NCI-H2107 treated with DMSO at 0.1 percent for 48 hours (cell line): Measurements from ENCODE around the gene HIPK3.

ENCODE experiments used
- DNase-seq: peaks from one replicate; lab custom pipeline; 2025; ENCODE audit not compliant: unreplicated experiment; lab: John Stamatoyannopoulos, UW

HIPK3 gene

DNA sequence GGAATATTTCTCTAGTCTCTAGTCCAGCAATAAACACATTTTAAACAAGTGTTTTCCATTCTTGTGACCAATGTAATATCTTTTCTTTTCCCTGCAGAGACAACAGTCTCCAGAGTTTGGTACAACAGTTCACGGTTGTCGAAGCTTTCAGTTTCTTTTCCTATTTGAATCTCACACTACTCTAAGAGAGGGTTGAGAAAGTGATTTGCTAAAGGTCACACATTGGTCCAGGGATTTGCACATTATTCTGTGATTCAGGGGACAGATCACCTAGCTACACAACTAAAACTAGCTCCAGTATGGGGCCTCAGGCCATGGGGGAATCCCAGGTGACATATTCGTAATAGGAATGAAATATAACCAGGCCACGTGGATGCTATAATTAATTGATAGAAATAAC, 132.5 kb downstream of the HIPK3 start:
- DNase-seq = no peak

DNA sequence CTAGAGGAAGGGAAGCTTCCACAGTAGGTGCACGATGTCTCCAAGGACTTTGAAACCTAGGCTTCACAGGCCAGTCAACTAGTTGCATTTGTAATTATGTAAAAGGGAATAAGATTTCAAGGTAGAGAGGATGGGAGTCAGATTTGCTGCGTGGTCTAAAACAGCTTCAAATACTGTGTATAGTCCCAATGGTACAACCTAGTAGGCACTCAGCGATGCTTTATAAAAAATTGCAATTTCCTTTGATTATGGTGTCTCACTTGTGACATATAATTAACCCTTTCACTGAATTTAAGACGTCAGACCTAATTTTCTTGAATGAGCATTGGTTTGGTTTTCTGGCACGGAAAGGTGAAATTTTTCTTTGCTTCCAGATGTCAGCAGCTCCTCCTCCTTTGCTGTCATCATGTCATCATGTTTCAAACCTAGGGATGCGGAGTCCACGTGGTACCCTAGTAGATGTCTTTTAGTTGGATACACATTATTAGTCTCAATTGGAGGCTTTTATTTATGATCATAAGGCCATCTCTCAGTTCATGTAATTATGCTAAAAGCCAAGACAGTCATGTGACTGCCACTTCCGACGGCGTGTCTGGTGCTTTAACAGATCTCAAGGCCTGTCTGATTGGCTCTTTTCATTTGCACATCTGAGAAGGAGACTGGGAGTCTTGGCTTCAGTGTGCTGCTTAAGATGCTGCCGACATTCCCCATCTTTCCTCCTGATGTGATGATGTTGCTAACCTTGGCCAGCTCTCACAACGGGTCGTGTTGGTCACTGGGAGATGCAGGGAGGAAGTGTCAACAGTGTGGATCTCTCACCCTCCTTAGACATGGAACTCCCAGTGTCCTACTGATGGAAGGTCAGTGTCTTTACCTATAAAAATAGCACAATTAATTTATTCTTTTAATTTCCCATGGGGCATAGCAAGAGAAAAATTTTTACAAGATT, 134.0 kb downstream of the HIPK3 start:
- DNase-seq = no peak

DNA sequence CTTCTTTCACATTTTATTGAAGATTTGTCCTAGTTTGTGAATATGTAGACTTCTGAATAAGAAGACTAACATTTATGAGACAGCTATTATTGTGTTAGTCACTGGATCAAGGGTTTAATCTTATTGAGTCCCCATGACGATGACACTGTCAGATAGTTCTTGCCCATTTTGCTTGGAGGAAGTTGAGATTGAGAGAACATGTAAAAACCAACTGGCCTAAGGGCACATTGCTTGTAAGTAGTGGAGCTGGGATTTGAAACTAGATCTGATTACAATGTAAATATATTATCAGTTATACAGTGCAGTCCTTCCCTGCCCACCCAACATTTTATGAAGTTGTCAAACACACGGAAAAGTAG, 134.7 kb downstream of the HIPK3 start:
- DNase-seq = no peak

DNA sequence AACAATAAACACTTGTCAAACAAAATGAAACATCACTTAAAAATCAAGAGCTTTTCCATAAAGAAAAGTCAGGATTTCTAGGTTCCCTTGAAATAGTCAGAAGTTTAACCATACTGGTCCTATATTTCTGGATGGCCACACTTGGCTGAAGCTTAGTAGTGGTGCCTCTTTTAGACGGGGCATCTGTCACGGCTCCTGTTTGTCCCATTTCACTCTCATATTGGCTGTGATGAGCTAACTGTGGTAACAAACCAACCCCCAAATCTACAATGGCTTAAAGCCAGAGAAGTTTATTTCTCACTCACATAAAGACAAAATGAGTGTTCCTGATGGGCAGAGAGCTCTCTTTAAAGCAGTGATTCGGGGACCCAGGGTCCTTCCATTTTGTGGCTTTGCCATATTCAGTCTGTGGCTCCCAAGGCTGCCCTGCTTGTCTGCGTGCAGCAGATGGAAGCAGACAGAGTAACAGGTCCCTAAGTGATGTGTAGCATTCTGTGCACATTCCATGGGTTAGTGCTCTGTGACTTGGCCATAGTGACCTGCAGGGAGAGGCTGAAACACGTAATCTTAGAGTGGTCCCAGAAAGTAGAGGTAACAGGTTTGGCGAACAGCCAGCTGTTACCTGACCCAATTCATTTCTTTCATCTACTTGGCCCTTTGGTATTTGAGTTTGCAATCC, 137.4 kb downstream of the HIPK3 start:
- DNase-seq = no peak

DNA sequence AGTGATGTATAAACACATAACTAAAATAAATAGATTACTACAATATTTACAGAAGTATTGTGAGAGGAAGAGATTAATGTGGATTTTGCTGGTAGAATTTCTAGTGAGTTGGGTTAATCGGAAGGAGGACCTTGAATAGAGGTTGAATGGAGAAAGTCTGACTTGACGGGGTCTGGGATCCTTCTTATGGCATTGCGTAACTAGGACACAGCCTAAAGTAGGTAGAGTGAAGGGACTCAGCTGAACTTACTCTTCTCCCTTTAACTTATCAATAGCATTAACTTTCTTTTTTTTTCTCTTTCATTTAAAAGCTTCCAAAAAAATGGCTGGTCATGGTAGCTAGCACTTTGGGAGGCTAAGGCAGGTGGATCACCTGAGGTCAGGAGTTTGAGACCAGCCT, 139.2 kb downstream of the HIPK3 start:
- no peak for DNase-seq

DNA sequence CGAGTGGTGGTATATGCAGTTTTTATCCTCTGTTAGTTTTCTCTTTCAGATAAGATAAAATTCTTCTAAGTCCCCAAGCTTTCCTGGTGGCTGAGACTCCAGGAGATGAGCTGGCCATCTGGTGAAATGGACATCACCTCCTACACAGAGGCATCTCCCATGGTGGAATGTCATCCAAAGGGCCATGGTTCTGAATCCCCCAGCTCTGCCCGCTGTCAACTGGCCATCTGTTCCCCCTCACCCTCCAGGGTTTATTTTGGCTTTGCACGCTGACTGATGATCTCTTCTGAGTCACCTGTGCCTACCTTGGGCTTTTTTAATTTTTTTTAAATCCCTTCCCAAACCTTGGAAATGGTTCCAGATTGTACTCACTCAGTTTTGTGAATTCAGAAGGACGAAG, 142.2 kb downstream of the HIPK3 start:
- no peak for DNase-seq

DNA sequence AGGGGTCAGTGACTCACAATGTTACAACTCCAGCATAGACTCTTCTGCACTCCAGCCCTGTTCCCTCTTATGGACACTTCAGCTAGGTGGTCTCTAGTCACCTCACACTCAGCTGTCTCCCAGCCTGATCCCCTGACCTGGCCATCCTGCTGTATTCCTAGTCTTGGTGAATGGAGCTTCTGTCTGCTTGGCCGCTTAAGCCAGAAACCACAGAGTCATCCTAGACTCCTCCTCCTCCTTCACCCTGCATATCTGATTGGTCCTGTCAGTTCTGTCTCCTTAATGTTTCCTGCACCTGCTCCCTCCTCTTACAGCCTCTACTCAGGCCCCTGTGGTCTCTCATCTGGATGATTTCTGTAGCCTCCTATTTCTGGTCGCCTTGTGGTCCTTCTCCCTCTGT, 144.9 kb downstream of the HIPK3 start:
- peak; percentile 63 for DNase-seq

DNA sequence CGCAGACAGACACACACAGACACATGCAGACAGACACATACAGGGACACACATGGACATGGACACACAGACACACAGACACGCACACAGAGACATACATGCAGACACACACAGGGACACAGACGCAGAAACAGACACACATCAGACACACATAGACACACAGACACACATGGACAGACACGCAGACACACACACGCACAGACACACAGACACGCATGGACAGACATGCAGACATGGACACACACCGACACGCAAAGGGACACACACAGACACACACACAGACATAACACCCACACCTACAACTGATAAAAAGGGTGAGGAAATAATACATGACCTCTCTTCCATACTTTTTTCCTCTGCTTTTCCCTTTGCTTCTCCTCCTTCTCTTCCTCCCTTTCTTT, 146.2 kb downstream of the HIPK3 start:
- no peak for DNase-seq

DNA sequence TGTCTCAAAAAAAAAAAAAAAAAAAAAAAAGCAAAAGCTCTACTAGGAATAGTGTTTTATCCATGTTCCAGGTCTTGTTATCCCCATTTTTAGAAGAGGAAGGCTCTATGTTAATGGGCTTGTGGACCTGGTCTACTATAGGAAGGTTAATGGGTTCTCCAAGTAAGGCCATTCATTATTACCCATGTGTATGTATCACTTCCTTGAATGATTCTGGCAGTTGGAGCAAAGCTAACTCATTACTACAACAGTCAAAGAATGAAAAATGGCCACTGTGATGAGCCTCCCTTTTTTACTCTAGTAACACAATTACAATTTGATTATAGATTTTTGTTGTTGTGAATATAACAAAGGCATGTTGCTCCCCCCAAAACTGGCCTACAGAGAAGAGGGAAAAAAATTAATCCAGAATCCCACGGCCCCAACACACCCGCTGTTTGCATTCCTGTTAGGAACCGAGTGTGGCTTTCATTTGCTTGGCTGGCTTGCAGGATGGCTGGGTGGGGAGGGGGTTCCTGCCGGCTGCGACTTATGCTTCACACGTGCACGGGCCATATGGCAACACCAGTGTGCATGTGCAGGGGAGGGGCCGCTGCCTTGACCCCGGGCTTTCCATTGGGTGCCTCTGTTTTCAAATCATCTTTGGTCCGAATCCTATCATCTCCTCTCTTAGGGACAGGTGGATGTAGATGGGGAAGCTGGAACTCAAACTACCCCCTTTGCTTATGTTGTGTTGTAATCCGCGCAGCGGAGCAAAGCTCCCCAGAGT, 148.8 kb downstream of the HIPK3 start:
- DNase-seq = no peak
